RCC 7860 (cell line): ENCODE data around the gene LTB4R2.

ENCODE experiments used
- DNase-seq: peaks from one replicate; pipeline ENCODE4 v3.0.0-alpha.2; 2015; ENCODE audit warnings: low spot score
- FAIRE-seq: peaks from 2 replicates; lab custom pipeline; 2012; peaks lifted over from hg19 to GRCh38; lab: Jason Lieb, UNC

Gene LTB4R2, protein sequence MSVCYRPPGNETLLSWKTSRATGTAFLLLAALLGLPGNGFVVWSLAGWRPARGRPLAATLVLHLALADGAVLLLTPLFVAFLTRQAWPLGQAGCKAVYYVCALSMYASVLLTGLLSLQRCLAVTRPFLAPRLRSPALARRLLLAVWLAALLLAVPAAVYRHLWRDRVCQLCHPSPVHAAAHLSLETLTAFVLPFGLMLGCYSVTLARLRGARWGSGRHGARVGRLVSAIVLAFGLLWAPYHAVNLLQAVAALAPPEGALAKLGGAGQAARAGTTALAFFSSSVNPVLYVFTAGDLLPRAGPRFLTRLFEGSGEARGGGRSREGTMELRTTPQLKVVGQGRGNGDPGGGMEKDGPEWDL

DNA sequence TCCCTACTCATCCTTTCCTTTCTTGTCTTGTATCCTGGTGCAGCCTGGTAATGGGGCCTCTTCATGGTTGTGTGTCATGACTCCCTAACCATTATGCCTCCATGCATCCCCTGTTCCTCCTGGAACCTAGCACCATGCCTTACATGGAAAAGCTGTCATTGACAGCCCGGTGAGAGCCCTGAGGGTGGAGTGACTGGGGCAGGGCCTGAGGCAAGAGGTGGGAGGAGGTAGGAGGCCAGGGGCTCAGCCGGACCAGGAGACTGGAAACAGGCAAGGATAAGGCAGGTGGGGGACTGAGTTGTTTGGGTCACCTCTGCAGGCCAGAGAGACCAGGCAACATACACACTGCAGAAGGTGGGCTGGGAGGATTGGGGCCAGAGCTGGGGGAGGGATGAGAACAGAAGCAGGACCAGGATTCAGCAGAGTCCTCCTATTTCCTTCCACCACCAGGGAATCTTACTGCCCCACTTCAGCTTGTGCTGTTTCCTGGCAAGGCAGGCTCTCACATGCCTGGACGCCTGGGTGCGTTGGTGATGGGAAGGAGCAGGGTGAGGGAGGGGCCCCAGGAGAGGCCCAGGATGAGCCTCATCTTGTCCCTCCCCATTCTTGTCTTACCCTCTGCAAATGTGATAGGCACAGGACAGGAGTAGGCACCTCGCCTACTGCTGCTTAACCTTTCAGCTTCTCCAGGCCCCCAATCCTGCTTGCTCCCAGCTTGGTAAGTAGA, at the start of gene LTB4R2:
Gene LTB4R2 (plus strand): TSS at position 603 of the 727 bp plus-strand sequence. CDS start 525 bp downstream, outside the sequence.
- DNase-seq (no peak), FAIRE-seq (no peak)

- FAIRE-seq (no peak), DNase-seq (no peak)
Measured at GRCh38 chr14:24260780-24261157, 49.2 kb upstream of the LTB4R2 start.

- DNase-seq (no peak), FAIRE-seq (no peak)
Measured at GRCh38 chr14:24261256-24261968, 48.5 kb upstream of the LTB4R2 start.

- no peak for FAIRE-seq
Measured at GRCh38 chr14:24261969-24262327, 48.0 kb upstream of the LTB4R2 start.

DNA sequence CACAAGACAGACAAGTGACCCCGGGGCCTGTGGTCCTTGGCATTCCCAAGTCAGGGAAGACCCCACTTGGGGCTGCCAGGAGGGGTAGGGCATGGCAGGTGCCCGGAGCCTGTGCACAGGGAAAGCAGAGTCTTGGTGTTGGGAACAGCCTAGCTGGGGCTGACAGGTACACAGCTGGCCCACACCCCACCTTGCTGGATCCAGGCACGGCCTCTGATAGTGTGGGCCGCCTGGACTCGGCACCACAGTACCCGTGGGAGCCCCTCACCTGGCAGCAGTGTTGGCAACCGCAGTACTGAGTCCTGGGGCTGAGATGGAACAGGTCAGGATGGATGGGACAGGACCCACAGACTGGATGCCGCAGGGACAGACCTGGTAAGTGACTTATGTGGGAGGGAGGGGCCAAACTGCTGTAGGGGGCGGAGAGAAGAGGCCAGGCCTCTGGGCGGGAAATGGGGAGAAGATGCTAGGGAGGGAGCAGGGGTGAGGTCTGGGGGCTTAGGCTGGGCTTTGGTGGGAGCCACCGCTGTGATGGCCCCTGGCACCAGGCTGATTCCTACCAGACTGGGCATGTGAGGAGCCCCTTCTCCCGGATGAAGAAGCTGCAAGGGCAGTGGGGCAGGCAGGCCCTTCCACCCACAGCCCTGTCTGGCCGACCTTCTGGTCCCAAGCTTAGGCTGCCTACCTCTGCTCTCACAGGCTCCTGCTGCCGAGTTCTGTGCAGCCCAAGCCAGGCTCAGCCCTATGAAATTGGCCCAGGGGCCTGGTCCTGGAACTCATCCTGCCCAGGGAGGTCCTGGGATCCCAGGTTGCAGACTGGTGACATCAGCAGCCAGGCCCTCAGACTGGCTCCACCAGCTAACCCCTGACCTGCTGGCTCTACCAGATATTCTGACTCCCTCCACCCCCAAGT, 46.9 kb upstream of the LTB4R2 start, which contains the start of gene TGM1:
Gene TGM1 (minus strand): TSS at position 357 of the 913 bp plus-strand sequence. CDS start 825 bp downstream, outside the sequence.
- DNase-seq (no peak), FAIRE-seq (no peak)

More at GRCh38 chr14:24261969-24262327, 48.0 kb upstream of the LTB4R2 start:
- no peak for DNase-seq

DNA sequence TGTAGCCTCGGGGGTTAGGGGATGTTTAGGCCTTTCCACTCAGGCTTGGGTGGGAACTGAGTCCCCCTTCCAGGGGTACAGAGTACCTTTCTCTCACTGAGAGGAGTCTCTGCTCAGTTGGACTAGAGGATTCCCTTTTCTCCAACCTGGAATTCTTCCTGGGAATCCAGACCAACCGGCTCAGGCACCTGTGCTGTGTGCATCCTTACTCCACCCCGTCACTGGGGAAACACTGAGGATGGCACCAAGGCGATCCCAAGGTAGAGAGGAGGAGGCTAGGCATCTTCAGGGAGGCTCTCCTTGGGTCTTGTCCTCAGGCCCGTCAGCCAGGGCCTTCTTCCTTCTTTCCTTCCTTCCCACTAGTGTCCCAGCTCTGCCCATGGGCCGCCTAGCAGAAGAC, 46.1 kb upstream of the LTB4R2 start:
- FAIRE-seq: no peak

DNA sequence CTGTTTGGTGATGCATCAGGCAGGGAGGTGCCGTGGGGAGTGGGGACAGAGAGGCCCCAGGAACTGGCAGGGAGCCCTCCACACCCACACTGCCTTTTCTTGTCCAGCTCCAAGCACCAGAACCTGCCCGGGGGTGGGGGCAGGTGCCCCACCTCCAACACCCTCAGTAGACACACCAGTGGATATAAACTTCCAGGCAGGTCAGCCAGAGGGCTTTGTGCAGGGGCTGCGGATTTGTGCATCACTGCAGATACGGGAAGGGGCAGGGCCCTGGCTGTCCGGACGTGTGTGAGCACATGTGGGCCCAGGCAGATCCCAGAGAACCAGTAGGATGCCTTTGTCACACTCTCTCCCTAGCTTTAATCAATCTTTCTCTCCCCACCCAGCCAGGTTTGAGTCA, 45.6 kb upstream of the LTB4R2 start:
- no peak for FAIRE-seq
- no peak for DNase-seq

More for the DNA sequence above, 46.1 kb upstream of the LTB4R2 start:
- no peak for DNase-seq

DNA sequence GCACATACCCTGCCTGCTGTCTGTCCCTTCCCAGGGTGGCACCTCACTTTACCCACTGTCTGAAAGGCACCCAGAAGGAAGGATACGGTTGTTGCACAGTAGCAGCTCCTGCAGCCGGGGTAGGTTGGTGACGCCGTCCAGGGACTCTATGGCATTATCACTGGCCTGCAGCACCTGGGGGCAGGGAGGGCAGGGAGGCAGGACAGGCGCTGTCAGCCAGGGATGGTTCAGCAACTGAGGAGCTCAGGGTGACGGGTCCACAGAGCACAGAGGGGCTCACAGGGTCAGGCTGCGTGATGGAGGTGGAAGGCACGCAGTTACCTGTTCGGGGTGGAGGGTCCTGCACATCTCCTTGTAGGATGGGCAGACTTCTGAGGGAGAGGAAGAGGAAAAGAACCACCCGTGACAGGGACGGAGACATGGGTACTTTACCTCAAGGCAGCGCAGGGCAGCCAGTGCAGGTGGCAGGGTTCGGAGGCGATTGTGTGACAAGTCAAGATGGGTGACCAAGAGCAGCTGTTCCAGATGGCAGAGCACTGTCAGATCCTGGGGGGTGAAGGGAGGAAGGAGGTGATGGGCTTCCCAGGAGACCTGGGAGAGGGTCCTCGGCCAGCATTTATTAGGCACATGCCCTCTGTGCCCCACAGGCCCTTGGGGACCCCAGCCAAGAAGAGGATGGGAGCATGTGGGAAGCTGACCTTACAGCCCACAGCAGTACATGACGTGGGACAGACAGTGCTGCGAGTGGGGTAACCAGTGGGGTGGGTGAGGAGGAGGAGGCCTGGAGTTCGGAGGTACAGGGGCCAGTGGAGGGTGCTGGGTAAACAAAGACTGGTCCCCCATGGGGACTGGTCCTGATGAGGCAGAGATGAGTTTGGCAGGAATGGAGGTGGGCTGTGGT, 43.3 kb upstream of the LTB4R2 start:
- DNase-seq: no peak
- no peak for FAIRE-seq

DNA sequence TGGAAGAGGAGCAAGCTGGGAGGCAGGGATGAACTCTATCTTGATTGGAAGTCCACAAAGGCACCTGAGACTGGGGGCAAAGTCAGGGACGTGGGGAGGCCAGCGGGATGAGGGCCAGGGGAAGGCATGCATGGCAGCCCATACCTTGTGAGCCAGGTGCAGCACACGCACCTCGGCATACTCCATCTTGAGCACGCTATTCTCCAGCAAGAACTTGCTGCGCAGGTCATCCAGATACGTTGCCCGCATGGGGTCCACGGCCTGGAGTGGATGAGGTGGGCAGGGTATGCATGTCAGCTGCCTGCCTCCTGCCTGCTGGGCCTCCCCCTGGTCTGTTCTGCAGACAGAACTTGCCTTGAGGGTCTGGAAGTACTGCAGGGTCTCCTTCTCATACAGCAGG, 42.4 kb upstream of the LTB4R2 start:
- no peak for FAIRE-seq
- DNase-seq: no peak

- DNase-seq: no peak
- FAIRE-seq: no peak
Measured at GRCh38 chr14:24268225-24268624, 41.7 kb upstream of the LTB4R2 start.

DNA sequence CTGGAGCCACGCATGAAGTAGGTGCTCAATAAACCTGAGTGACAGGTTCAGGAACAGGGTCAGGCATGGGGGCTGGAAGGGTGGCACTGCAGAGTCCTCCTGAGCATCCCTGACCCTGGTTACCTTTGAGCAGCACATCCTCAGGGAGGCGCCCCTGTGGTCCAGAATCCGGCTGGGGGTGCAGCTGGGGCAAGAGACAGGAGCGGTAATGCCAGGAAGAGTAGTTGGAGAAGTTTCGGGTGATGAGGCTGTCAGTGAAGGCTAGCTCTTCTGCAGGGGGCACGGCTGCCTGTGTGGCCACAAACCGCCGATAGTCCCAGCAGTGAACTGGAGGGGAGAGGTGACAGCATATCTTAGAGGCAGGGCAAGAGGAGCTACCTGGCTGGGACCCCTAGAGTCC, 40.6 kb upstream of the LTB4R2 start:
- no peak for FAIRE-seq

DNA sequence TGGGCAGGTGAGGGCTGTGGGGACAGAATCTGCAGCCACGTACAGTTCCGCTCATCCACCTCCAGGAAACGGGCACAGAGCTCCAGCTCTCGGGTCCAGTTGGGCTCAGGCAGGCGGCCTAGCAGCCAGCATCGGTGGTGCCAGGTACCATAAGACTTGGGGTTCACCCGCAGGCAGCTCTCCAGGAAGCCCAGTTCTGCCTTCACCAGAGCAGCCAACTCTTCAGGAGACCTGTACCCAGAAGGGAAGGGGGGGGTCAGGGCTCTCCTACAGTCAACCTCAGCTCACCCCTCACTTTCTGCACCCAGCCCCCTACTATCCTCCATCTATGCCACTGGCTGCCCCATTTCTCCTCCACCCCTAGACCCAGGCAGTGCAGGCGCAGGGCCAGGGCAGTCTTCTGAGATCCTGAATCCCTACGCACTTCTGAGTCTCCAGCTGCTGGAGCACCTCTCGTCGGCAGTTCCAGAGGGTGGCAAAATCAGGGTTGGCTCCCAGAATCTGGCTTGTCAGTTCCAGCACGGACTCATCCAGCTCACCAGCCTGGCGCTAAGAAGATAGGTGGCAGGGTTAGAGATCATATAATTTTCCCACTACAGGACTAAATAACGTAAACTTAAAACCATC, 39.9 kb upstream of the LTB4R2 start:
- no peak for FAIRE-seq

More for the DNA sequence above, 40.6 kb upstream of the LTB4R2 start:
- no peak for DNase-seq

DNA sequence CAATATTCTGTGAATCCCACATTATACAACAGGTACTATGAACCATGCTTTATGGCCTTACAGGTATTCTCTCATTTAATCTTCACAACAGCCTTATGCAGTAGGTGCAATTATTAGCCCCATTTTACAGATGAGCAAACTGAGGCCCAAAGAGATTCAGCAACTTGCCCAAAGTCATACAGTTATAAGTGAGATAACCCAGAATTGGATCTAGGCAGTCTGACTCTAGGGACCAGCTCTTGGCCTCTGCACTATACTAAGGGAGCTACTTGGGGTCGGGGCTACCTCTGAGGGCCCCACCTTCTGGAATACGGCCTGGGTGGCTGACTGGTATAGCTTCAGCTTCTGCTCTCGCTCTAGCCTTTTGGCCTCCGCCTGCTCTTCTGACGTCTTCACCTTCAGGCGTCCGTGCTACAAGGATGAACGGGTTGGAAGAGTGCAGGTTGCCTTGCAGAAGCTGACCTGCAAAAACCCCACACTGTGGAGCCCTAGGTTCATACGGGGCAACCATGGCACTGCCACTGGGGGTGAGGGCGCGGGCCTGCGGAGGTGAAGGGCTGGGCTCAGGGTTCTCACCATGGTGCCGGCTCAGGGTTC, 39.3 kb upstream of the LTB4R2 start:
- DNase-seq (no peak), FAIRE-seq (no peak)

More for the DNA sequence above, 39.9 kb upstream of the LTB4R2 start:
- DNase-seq: no peak

DNA sequence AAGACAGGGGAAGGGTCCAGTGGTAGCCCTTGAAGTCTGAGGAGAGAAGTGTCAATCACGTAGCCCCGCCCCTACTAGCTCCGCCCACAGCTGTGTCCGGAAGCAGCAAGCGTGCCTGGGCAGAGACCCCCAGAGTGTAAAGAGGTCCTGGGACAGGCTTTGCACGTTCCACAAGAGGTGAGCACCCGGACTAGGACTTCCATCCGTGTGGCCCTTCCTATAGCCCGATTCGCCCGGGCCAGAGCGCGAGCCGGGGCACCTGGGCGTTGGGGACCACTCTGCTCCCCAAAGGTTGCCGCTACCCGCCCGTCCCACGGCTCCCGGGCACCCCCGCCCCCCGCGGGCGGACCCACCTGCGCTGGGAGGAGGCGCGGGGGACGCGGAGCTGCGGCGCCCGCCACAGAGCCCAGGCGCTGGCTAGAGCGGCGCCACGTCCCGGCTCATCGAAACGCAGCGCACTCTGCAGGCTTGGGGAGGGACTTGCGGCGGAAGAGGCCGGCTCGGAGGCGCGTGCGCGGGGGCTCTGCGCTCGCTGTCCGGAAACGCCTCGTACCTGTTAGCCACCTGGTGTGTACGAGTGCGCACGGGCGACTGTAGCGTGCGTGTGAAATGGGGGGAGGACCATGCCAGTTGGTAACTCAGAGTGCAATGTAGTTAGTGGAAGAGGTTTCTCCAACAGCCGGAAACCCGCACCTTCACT, 38.7 kb upstream of the LTB4R2 start, which contains the start of gene RABGGTA:
Gene RABGGTA (minus strand): TSS at position 464 of the 700 bp plus-strand sequence. CDS start 482 bp downstream, outside the sequence.
- peak; percentile 58 for DNase-seq
- no peak for FAIRE-seq

DNA sequence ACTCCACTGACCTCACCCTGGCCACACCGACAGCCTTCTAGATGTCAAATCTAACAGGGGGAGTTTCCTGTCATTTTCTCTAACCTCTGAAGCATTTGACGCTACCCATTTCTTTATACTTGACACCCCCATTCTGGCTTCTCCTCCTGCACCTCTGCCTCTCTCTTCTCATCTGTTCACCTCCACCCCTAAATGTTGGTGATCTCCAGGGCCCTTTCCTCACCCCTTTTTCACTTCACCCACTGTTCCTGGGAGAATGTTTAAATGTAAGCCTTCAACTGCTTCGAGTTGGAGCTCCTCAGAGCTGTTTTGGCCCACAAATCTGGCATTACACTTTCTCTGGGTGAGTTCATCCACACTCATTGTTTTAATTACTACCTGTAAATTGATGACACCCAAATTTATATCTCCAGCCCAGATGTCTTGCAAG, 38.1 kb upstream of the LTB4R2 start:
- DNase-seq: no peak
- FAIRE-seq: no peak

- FAIRE-seq (no peak), DNase-seq (no peak)
Measured at GRCh38 chr14:24272467-24272866, 37.5 kb upstream of the LTB4R2 start.

DNA sequence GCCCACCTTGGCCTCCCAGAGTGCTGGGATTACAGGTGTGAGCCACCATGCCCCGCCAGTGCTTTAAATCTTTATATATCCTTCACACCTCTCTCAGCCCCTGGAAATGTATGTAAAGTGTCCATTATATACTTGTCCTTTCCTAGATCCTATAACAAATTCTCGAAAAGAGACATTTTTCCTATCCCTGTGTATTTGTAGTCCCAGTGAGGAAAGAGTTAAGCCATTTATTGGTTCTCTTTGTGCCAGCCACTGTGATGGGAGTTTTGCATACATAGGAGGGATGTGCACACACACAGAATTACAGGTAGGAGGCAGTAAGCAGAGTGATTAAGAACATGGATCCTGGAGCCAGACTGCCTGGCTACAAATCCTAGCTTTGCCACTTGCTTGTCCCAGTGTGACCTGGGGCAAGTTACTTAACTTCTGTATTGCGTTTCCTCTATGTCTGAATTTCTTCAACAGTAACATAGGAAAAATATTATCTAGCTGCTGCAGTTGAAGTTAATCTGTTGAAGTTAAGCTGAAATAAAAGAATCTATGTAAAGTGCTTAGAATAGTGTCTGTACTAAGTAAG, 36.4 kb upstream of the LTB4R2 start:
- no peak for FAIRE-seq
- DNase-seq: no peak
